Myocyte (in vitro differentiated cells): ENCODE results near the gene MIDN. TPM values are rescaled to one million over a fixed set of nuclear protein-coding genes. Genes with fewer than 3 reads are reported as not detected.

Experiments
- DNase-seq: peaks from one replicate; pipeline ENCODE4 v3.0.0-alpha.2; 2012; ENCODE audit warnings: low read depth
- total RNA-seq: library from RNA; depleted of rRNA; stranded (reverse); fragments of >200 nt; gene quantifications from 2 replicates; pipeline ENCODE4 v1.2.3, GENCODE V29; 2014

MIDN gene
- total RNA-seq, 1 donor from 2014 or later, result 17.2 TPM

DNA sequence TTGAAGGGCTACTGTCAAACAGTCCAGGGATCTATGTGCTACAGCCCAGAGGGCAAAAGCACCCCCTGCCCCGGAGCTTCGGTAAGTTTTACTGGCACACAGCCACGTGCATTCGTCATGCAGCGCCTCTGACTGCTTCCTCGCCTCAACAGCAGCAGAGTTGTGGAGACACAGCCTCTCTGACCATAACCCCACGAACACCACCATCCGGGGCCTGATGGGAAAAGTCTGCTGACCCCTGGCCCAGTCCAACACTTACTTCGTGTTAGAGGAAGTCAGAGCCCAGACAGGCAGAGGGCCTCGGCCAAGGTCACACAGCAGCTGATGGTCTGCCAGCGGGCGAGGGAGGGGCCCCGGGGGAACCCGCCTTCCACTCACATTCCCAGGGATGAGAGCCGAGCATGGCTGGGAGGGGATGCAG is 15.7 kb upstream of the MIDN start:
- DNase-seq, result no peak

DNA sequence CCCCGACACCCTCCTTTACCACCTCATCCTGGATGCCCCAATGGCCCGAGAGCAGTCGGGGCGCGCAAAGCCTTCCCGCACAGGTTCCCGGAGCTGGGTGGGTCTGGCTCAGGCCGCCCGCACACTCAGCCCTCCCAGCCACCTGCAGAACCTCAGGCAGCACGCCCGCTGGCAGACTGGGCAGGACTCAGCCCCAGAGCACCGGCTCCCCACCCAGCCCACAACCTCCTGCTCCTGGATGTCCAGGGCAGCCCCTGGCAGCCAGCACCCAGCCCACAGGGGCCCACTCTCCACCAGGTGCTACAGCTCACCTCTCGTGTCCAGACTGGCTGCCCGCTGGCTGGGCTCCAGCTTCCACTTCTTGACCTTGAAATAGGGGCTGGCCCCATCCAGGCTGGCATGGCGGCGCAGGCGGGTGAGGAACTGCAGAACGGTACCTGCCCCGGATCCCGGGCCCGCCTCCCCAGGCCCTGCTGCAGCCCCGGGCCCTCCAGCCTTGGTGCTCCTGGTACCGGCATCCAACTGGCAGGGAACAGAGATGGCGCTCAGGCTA is 15.2 kb upstream of the MIDN start:
- DNase-seq, result no peak

DNA sequence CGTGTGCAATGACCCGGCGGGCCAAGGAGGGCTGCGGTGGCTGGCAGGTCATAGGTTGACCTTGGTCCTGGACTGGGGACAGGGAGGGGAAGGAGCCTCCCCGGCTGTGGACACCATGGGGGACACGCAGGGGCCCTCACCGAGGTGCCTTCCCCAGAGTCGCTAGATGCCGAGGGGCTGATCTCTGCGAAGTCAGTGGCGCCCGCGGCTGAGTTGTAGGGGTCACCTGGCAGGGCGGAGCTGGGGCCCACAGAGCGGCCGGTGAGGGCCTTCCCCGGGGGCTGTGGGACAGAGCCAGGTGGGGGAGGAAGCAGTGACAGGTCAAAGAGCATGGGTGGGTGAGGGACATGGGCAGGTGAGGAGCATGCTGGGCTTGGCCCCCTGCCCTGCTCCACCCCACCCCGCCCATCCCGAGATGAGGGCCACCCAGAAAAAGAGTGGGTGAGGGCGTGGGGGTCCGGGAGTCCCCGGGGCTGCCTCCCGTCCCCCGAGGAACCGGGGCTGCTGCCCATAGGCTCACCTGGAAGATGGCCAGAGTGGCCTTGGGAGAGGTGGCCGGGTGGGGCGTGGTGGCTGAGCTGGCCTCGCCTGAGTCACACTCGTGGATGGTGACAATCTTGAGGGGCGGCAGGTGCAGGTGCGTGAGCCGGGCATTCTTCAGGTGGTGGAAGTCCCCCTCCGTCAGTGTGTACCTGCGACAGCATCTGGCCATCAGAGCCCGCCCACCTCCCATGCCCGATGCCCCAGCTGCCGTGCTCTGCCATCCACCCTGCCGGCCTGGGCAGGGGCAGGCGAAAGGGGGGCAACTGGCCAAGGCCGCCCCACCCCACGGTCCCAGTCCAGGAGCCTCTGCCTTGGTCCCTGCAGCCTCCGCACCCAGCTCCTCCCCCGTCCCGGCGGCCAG is 14.1 kb upstream of the MIDN start:
- DNase-seq, result no peak

DNA sequence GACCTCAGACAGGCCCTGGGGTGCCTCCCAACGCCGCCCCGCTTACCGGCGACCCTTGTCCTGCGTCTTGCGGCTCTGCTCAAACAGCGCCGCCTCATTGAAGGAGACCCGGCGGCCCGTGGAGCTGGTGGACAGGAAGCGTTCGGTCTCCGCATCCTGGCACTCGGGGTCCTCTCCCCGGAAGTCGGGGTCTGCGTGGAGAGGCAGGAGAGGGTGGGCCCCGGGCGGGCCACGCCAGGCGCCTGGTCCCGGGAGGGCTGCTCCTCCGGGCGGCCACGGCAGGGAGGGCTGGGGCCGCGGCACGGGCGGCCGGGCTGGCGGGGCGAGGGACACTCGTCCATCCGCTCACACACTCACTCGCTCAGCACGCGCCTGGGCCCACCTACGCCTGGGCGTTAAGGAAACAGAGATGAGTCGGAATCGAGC is 13.4 kb upstream of the MIDN start:
- no peak for DNase-seq

DNA sequence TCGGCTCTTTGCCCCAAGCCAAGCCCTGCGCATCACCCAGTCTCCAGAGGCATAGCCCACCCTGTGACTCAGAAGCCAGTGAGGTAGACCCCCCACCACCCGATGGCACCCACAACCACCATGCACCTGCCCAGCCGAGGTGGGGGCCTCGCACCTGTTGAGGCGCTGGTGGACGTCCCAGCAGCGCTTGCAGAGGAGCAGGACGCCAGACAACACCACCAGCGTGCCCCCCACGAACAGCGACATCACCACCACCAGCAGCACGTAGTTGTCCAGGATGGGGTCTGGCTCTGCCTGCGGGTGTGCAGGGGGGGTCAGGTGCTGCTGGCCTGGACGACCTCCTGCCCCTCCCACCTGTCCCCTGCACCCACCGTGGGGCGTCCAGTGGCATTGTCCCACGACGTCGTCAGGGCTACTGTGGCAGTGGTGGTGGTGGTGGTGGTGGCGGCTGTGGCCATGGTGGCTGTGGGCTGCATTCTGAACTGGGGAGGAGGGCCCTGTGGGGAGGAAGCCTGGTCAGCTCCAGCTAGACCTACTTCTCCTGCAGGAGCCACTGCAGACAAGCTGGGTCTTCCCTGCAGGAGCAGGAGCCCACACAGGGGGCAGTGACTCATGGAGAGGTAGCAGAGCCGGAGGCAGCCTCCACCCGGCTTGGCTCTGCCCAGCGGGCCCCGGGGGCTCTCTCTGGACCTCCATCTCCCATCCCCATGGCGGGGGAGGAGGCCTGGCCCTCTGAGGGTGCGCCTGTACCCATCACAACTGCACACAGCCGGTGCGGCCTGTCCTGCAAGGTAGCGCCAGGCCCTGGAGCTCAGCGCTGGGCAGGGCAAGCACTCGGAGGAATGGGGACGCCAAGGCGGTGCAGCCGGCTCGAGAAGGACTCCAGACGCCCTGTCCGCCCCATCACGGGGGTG is 12.5 kb upstream of the MIDN start:
- no peak for DNase-seq

DNA sequence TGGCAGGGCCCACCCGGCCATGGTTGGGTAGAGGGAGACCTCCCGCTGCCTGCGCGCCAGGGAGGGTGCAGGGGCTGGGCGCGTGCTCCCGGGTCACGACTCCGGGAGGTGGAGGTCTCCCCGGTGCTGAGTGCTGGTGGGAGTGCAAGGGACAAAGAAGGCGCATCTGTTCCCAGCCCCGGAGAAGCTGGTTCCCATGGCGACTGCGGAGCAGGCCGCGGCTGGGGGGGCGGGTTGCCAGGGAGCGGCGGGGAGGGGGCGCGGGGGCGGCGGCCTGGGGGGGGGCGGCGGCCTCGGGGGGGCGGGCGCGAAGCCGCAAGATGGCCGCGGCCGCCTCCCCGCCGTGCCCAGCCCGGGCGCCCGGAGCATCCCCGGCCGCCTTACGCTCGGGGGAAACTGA is 11.8 kb upstream of the MIDN start:
- DNase-seq, result no peak

DNA sequence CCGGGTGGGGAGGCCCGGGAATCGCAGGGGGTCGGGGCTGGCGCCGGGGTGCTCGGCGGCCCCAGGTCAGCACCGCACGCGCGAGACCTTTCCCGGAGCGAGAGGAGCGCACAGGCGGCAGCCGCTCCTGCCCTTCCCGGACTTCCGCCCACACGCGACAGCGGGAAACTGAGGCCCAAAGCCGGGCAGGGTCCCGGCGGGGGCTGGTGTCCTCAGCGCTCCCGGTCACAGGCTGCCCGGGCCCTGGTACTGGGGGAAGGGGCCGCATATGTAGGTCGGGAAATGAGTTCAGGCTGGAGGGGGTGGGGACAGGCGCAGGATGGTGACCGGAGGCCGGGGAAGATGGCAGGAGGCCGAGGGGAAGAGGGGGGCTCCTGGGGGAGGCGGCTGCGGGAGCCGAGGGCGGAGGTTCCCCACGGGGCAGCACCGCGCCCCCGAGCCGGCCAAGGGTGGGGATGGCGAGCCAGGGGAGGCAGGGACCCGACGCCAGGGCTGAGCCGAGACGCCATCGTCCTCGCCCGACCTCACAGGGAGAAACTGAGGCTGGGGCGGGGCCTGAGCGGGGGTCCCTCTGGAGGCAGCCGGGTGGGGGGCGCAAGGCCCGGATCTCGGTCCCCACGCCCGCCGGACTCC is 11.2 kb upstream of the MIDN start:
- no peak for DNase-seq

DNA sequence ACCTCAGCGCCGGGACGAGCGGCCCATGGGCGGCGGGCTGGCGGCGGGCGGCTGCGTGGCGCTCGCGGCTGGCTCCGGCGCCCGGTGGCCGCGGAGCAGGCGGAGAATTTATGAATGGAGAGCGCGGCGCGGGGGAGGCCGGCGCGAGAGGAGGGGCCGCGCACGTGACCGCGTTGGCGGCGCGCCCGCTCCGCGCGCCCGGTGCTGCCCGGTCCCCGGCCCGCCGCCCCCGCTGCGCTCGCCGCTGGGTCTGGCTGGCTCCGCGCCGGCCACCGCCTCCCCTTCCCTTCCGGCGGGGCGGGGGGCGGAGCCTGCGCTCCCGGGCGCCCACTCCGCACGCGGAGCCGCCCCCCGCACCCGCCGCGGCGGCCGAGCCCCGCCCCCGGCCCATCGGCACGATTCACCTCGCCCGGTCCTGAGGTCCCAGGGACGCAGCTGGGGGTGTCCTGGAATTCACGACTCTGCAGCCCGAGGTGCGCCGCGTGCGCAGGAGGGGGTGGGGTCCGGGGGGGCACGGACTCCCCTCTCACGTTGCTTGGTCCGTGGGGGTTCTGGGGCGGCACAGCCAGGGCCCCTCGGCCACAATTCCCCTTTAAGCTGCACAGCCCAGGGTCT is 10.5 kb upstream of the MIDN start, which contains the start of gene CBARP:
Gene CBARP (minus strand): TSS at position 252 of the 615 bp plus-strand sequence. CDS start 1,905 bp downstream, outside the sequence.
- DNase-seq, result no peak

DNA sequence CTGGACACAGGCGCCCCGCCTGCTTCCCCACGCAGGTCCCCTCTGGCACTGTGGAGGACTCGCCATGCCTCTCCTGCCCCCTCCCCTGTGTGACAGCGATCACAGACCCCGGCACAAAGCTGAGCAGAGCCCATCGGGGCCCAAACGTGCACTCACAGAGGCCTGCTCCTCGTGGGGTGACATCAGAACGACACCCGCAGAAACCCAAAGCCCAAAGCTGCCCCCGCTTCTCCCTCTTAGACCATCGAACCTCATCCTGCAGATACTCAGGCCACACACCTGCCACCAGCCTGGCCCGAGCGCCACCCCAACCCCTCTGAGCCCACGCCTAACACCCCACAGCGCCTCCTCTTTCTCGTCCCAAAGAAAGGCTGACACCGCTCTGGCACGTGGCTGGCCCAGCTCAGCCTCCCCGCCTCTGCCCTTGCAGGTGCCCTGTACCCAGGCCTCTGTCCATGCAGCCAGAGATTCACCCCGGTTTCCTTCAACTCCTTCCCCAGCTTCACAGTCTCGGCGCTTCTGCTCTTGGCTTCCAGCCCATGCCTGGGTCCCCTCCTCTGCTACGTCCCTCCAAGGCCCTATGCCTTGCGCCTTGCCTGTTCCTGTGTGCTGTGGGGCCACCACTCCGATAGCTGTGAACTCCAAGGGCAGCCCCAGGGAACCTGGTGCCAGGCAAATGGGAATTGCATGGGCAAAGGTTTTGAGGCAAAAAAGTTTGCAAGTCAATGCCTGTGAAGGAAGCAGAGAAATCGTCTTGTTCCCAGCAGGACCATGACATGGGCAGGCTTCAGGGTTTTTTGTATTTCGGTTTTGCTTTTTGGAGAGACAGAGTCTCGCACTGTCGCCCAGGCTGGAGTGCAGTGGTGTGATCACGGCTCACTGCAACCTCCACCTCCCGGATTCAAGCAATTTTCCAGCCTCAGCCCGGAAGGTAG is 9.7 kb upstream of the MIDN start:
- DNase-seq, result no peak

DNA sequence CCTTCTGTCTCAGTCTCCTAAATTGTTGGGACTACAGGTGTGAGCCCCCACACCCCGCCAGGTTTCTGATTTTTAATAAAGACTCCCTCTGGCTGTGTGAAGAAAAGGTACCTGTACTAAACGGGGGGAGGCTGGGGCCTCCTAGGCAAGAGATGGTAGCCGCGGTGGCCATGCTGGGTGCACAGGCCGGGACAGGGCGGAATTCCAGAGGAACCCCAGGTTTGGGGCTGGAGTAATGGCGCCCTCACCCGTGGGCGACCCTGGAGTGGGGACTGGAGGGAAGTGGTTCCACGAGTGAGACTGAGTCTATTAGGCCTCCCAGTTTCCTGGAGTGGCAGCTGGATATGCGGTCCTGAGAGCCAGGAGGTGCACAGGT is 9.0 kb upstream of the MIDN start:
- DNase-seq, result no peak

DNA sequence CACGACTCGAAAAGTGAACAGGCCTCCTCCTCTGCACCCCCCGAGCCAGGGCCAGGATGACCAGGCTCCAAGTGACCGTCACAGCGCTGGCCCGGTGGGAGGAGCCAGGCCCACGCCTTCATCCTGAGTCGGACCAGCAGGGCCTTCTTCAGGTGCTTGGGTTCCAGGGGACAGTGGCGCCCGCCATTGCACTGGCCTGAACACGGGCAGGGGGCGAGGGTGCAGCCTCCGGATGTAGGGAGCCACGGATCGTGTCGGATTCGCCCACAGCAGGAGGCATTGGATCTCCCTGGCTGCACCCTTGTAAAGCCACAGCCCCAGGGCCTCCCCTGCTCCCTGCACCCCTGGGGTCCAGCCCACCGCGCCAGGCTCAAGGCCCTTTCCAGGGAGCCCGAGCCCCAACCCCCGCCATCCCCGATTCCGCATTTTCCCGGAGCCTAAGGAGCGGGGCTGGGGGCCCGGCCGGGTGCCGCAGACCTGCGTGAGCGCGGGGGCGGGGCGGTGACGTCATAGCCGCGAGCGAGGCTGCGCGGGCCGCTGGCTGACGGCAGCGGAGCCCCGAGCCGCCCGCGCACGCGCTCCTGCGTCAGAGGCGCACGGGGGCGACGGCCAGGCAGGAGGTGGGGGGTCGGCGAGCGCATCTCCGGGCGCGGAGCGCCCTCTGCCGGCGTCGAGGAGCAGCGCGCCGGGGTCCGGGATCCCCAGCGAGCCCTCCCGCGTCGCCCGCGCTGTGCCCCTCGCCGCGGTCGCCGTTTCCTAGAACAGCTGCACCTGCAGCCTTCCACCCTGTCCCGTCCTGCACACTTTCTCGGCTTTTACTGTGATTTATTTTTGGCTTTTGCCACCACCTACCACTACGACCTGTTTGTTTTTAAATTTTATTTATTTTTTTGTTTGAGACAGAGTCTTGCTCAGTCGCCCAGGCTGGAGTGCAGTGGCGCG is 8.3 kb upstream of the MIDN start:
- peak; percentile 87 for DNase-seq

DNA sequence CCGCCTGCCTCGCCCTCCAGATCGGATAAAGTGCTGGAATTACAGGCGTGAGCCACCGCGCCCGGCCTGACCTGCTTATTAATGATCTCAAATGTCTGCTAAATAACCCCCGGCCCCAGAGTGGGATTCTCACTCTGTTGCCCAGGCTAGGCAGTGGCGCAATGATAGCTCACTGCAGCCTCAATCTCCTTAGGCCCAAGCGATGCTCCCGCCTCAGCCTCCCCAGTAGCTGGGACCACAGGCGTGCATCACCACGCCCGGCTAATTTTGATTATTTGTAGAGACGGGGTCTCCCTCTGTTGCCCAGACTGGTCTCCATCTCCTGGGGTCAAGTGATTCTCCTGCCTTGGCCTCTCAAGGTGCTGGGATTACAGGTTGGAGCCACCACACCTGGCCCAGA is 7.5 kb upstream of the MIDN start:
- no peak for DNase-seq

DNA sequence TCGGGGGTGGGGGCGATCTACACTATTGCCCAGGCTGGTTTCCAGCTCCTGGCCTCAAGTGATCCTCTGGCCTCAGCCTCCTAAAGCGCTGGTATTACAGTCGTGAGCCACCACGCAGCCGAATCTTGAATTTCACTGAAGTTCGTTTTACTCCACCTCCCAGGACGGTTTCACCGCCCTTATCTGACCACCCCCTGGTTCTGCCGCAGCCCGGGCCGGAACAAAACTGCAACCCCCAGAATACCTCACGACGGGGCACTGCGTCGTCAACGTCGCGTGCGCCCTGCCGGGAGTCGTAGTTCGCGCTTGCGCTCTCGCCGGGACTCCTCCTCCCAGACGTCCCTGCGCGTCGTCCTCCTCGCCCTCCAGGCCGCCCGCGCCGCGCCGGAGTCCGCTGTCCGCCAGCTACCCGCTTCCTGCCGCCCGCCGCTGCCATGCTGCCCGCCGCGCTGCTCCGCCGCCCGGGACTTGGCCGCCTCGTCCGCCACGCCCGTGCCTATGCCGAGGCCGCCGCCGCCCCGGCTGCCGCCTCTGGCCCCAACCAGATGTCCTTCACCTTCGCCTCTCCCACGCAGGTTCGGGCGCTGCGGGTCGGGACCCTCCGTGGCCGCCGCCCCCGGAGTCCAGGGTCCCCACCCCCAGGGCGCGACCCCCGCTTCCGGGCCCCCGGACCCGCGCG is 6.8 kb upstream of the MIDN start, which contains the start of gene ATP5F1D:
Gene ATP5F1D (plus strand): TSS at position 335 of the 679 bp plus-strand sequence. CDS start 100 bp downstream, at position 435.
- DNase-seq, result peak; percentile 94

DNA sequence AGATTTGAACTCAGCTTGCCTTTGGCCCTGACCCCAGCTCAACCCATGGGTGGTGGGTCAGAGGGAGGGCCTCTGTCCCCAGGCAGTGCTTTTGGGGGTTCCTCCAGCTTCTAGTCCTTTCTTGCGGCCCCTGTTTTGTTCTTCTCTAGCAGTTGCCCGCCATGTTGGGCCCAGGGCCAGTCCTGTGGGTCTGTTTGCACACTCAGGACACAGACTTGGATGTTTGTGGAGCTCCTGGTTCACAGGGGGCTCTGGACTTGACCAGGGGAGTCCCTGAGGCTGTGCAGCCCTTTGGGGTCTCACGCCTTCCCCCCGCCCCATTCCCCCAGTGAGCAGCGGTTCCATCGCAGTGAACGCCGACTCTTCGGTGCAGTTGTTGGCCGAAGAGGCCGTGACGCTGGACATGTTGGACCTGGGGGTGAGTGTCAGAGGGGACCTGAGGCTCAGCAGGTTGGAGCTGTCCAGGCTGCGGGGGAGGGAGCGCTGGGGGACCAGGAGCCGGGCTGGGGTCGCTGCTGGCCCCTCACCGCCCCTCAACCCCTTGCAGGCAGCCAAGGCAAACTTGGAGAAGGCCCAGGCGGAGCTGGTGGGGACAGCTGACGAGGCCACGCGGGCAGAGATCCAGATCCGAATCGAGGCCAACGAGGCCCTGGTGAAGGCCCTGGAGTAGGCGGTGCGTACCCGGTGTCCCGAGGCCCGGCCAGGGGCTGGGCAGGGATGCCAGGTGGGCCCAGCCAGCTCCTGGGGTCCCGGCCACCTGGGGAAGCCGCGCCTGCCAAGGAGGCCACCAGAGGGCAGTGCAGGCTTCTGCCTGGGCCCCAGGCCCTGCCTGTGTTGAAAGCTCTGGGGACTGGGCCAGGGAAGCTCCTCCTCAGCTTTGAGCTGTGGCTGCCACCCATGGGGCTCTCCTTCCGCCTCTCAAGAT is 4.4 kb upstream of the MIDN start:
- DNase-seq, result peak; percentile 87

DNA sequence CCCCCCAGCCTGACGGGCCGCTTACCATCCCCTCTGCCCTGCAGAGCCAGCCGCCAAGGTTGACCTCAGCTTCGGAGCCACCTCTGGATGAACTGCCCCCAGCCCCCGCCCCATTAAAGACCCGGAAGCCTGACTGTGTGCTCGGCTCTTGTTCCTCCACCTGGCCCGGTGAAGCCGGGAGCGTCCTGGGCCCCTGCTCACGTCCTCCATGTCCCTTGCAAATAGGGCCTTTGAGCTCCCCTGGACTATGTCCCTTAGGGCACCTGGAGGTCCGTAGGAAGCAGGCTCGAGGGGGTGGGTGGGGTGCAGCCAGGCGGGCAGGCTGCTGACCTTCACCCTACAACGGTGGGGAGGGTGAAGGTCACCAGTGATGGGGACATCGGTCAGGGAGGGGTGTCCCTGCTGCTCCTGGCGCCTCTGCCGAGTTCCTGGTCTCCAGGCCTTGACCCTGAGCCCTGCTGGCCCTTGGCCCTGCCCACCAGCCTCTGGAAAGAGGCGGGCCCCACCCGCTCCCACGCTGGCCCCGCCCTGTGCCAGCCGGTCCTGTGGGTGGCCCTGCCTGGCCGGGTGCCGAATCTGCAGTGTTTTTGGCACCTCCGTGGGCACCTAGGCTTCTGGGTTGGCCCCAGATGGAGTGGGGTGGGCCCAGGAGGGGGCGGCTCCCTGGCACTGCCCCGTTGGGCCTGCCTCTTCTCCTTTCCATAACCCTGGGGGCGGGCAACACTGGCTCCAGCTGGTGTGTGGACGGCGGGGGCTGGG is 3.5 kb upstream of the MIDN start:
- DNase-seq, result peak; percentile 87
